DMS53 treated with DMSO at 0.1 percent for 48 hours (cell line): ENCODE data around the gene AIF1.

Source experiments
- DNase-seq: peaks from one replicate; lab custom pipeline; 2025; ENCODE audit not compliant: unreplicated experiment; lab: John Stamatoyannopoulos, UW

AIF1 gene

GRCh38 chr6:31614684-31615578, at the start of gene AIF1:
AIF1 (plus strand) TSS chr6:31615234; CDS start chr6:31615330, 96 bp downstream.
- no peak for DNase-seq

- DNase-seq, result no peak
Observed at GRCh38 chr6:31567531-31568370, 47.3 kb upstream of the AIF1 start.

GRCh38 chr6:31568537-31568961, 46.5 kb upstream of the AIF1 start:
- no peak for DNase-seq

GRCh38 chr6:31569861-31570536, 45.0 kb upstream of the AIF1 start:
- DNase-seq, result no peak

GRCh38 chr6:31572041-31572911, 42.8 kb upstream of the AIF1 start, which contains the start of gene LTA:
LTA (plus strand) TSS chr6:31572289; CDS start chr6:31572743, 454 bp downstream.
- no peak for DNase-seq

GRCh38 chr6:31573239-31574105, 41.6 kb upstream of the AIF1 start:
- no peak for DNase-seq

GRCh38 chr6:31574106-31575061, 40.6 kb upstream of the AIF1 start:
- no peak for DNase-seq

- DNase-seq, result no peak
Observed at GRCh38 chr6:31575335-31575901, 39.6 kb upstream of the AIF1 start, which contains the start of gene TNF. TNF (plus strand) TSS chr6:31575565; CDS start chr6:31575742, 177 bp downstream.

- no peak for DNase-seq
Observed at GRCh38 chr6:31575952-31576685, 38.9 kb upstream of the AIF1 start.

GRCh38 chr6:31576897-31577578, 38.0 kb upstream of the AIF1 start:
- no peak for DNase-seq

GRCh38 chr6:31577579-31577966, 37.5 kb upstream of the AIF1 start:
- DNase-seq, result no peak

GRCh38 chr6:31578184-31579118, 36.6 kb upstream of the AIF1 start:
- no peak for DNase-seq

- DNase-seq, result no peak
Observed at GRCh38 chr6:31579119-31579505, 35.9 kb upstream of the AIF1 start.

GRCh38 chr6:31579546-31580437, 35.2 kb upstream of the AIF1 start:
- no peak for DNase-seq

GRCh38 chr6:31580438-31580740, 34.6 kb upstream of the AIF1 start:
- no peak for DNase-seq
